H9 (cell line): Measurements from ENCODE around the gene TSR1. TPM values are rescaled to one million over a fixed set of nuclear protein-coding genes. Genes with fewer than 3 reads are reported as not detected.

Experiments used
- DNase-seq: peaks from one replicate; pipeline ENCODE4 v3.0.0-alpha.2; 2017
- H2AFZ ChIP-seq: one replicate; pipeline ENCODE4 v1.6.1; 2013; ENCODE audit warnings: mild to moderate bottlenecking, low read length, control low read depth, moderate library complexity
- H2AK5ac ChIP-seq: 2 replicates; pipeline ENCODE4 v1.6.1; 2013; ENCODE audit warnings: low read length, control low read depth, mixed read lengths; ENCODE audit not compliant: insufficient read length
- H2BK120ac ChIP-seq: one replicate; pipeline ENCODE4 v1.6.1; 2013; ENCODE audit warnings: low read depth, mild to moderate bottlenecking, low read length, control low read depth, inconsistent platforms; ENCODE audit not compliant: poor library complexity, severe bottlenecking
- H2BK12ac ChIP-seq: 2 replicates; pipeline ENCODE4 v1.6.1; 2013; ENCODE audit warnings: low read length, control low read depth, mixed read lengths, low read depth; ENCODE audit not compliant: insufficient read length
- H2BK15ac ChIP-seq: 2 replicates; pipeline ENCODE4 v1.6.1; 2013; ENCODE audit warnings: low read depth, low read length, control low read depth
- H2BK20ac ChIP-seq: one replicate; pipeline ENCODE4 v1.6.1; 2013; ENCODE audit warnings: low read depth, mild to moderate bottlenecking, low read length, control low read depth, inconsistent platforms; ENCODE audit not compliant: poor library complexity, severe bottlenecking
- H2BK5ac ChIP-seq: 2 replicates; pipeline ENCODE4 v1.6.1; 2013; ENCODE audit warnings: low read length, control low read depth, mixed read lengths; ENCODE audit not compliant: insufficient read length
- H3K14ac ChIP-seq: 2 replicates; pipeline ENCODE4 v1.6.1; 2013; ENCODE audit warnings: low read length, control low read depth; ENCODE audit not compliant: insufficient read depth
- H3K18ac ChIP-seq: 2 replicates; pipeline ENCODE4 v1.6.1; 2013; ENCODE audit warnings: low read depth, mild to moderate bottlenecking, mixed read lengths, low read length, control low read depth; ENCODE audit not compliant: insufficient read length
- H3K23ac ChIP-seq: 2 replicates; pipeline ENCODE4 v1.6.1; 2013; ENCODE audit warnings: low read length, control low read depth, mixed read lengths, low read depth; ENCODE audit not compliant: insufficient read length
- H3K23me2 ChIP-seq: 2 replicates; pipeline ENCODE4 v1.6.1; 2013; ENCODE audit warnings: low read depth, mild to moderate bottlenecking, mixed read lengths, low read length, control low read depth; ENCODE audit not compliant: insufficient read length, poor library complexity, severe bottlenecking
- H3K27ac ChIP-seq: 2 replicates; pipeline ENCODE4 v1.5.1; 2013; ENCODE audit warnings: low read length, control low read depth, mixed read lengths, low read depth; ENCODE audit not compliant: insufficient read length
- H3K27me3 ChIP-seq: 2 replicates; pipeline ENCODE4 v1.6.1; 2013; ENCODE audit warnings: low read length, control low read depth, inconsistent platforms; ENCODE audit not compliant: insufficient read depth
- H3K4ac ChIP-seq: 2 replicates; pipeline ENCODE4 v1.6.1; 2013; ENCODE audit warnings: low read depth, mild to moderate bottlenecking, control low read depth, inconsistent platforms, low read length, moderate library complexity
- H3K4me1 ChIP-seq: 2 replicates; pipeline ENCODE4 v1.6.1; 2013; ENCODE audit warnings: low read length, control low read depth, inconsistent platforms; ENCODE audit not compliant: insufficient read depth
- H3K4me2 ChIP-seq: 2 replicates; pipeline ENCODE4 v1.6.1; 2013; ENCODE audit warnings: low read length, control low read depth, mixed read lengths; ENCODE audit not compliant: insufficient read length, insufficient read depth
- H3K56ac ChIP-seq: 2 replicates; pipeline ENCODE4 v1.6.1; 2013; ENCODE audit warnings: low read depth, mild to moderate bottlenecking, mixed read lengths, low read length, control low read depth; ENCODE audit not compliant: insufficient read length
- H3K79me1 ChIP-seq: 2 replicates; pipeline ENCODE4 v1.6.1; 2013; ENCODE audit warnings: low read depth, mild to moderate bottlenecking, moderate library complexity, low read length, control low read depth, inconsistent platforms; ENCODE audit not compliant: insufficient read depth, poor library complexity, severe bottlenecking
- H3K79me2 ChIP-seq: 2 replicates; pipeline ENCODE4 v1.6.1; 2013; ENCODE audit warnings: low read length, control low read depth, inconsistent platforms; ENCODE audit not compliant: insufficient read depth
- H3K9ac ChIP-seq: 2 replicates; pipeline ENCODE4 v1.6.1; 2013; ENCODE audit warnings: low read length, control low read depth, mixed read lengths; ENCODE audit not compliant: insufficient read length; ENCODE audit errors: extremely low read depth
- H3K9me3 ChIP-seq: one replicate; pipeline ENCODE4 v1.6.1; 2013; ENCODE audit warnings: low read depth, low read length, inconsistent platforms; ENCODE audit not compliant: control insufficient read depth
- H3T11ph ChIP-seq: one replicate; pipeline ENCODE4 v1.6.1; 2013; ENCODE audit warnings: mild to moderate bottlenecking, low read length, control low read depth, inconsistent platforms
- H4K20me1 ChIP-seq: one replicate; pipeline ENCODE4 v1.6.1; 2013; ENCODE audit not compliant: control insufficient read depth, insufficient read length, insufficient read depth
- H4K5ac ChIP-seq: 2 replicates; pipeline ENCODE4 v1.6.1; 2013; ENCODE audit warnings: low read depth, mild to moderate bottlenecking, mixed read lengths, low read length, control low read depth; ENCODE audit not compliant: insufficient read length
- H4K8ac ChIP-seq: replicated peaks from 2 replicates; pipeline ENCODE4 v1.6.1; 2013; ENCODE audit warnings: low read length, control low read depth, mixed read lengths, low read depth; ENCODE audit not compliant: insufficient read length
- H4K91ac ChIP-seq: 2 replicates; pipeline ENCODE4 v1.6.1; 2013; ENCODE audit warnings: low read depth, mild to moderate bottlenecking, moderate library complexity, mixed read lengths, low read length, control low read depth; ENCODE audit not compliant: insufficient read length
- H3K27ac Mint-ChIP-seq, 3 experiments: 2 replicates in 2 of 3; 3 replicates in 1 of 3; pipeline ENCODE4 v1.8.0; 2020 to 2021; ENCODE audit warnings: mixed read lengths in 3 of 3, mild to moderate bottlenecking in 1 of 3, moderate library complexity in 1 of 3
- H3K27me3 Mint-ChIP-seq: 2 replicates; pipeline ENCODE4 v1.8.0; 2021; ENCODE audit warnings: low read depth, mild to moderate bottlenecking, moderate library complexity, mixed read lengths
- H3K36me3 Mint-ChIP-seq, 3 experiments: 2 replicates in 2 of 3; 3 replicates in 1 of 3; pipeline ENCODE4 v1.8.0; 2020 to 2021; ENCODE audit warnings: low read depth in 3 of 3, mixed read lengths in 3 of 3; ENCODE audit not compliant: insufficient read depth in 1 of 3
- H3K4me1 Mint-ChIP-seq, 2 experiments: 2 replicates each; pipeline ENCODE4 v1.8.0; 2020; ENCODE audit warnings: mixed read lengths in 2 of 2
- H3K4me3 Mint-ChIP-seq, 2 experiments: 2 replicates in 1 of 2; 3 replicates in 1 of 2; pipeline ENCODE4 v1.8.0; 2020 to 2021; ENCODE audit warnings: mild to moderate bottlenecking in 2 of 2, mixed read lengths in 2 of 2, moderate library complexity in 1 of 2
- H3K9me3 Mint-ChIP-seq, 2 experiments: 2 replicates in 1 of 2; 3 replicates in 1 of 2; pipeline ENCODE4 v1.8.0; 2020; ENCODE audit warnings: mild to moderate bottlenecking in 2 of 2, mixed read lengths in 2 of 2, moderate library complexity in 1 of 2
- whole genome bisulfite sequencing: extraction: QIAGEN DNeasy Blood & Tissue Kit; methylation state at CpG from one replicate; pipeline ENCODE4 v1.1.7; 2013; ENCODE audit warnings: missing lambda C conversion rate, low lambda C conversion rate, mixed read lengths; ENCODE audit not compliant: insufficient read length; ENCODE audit errors: extremely low coverage; 5-methylcytosine and 5-hydroxymethylcytosine counted together
- total RNA-seq: library from RNA; stranded (reverse); gene quantifications from 2 replicates; pipeline ENCODE4 v1.2.1, GENCODE V29; 2021
- TF ChIP-seq, protein P1 (sequence below): fragments of 200-600 bp; sonication (generic); conservative IDR thresholded peaks from 3 replicates; pipeline ENCODE4 v1.8.0; 2021; ENCODE audit warnings: antibody characterized with exemption, mild to moderate bottlenecking

Gene TSR1
- total RNA-seq, 1 experiment from 2014 or later: 81.1 TPM

DNA sequence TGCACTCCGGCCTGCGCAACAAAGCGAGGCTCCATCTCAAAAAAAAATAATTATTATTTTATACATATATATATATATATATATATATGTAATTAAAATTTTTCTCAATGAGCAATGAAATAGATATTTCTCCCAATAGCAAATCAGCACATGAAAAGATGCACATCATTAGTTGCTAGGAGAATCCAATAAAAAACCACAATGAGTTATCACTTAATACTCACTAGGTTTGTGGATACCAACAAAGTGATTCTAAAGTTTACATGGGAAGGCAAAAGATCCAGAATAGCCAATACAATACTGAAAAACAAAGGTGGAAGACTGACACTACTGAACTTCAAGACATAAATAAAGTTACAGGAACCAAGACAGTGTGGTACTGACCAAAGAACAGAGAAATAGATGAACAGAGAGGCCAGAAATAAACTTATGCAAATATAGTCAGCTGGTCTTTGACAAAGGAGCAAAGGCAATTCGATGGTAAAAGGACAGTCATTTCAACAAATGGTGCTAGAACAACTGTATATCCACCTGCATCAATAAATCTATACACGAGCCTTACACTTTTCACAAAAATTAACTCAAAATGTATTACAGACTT, 46.3 kb downstream of the TSR1 start:
- peaks cover 2% of the 10 kb centered on the region for H4K20me1 ChIP-seq
- no peak overlapping the region for H3T11ph ChIP-seq
- no peaks in the 10 kb centered on the region for H3K79me1 ChIP-seq
- no peak overlapping the region for H3K4me2 ChIP-seq
- no peak overlapping the region for H4K8ac ChIP-seq
- H2BK15ac ChIP-seq: no peak overlapping the region
- H4K5ac ChIP-seq: no peak overlapping the region
- H3K14ac ChIP-seq: no peak overlapping the region
- H3K9ac ChIP-seq: no peak overlapping the region
- no peak overlapping the region for H3K56ac ChIP-seq
- H2BK20ac ChIP-seq: no peak overlapping the region
- H3K27ac ChIP-seq: no peak overlapping the region
- no peak overlapping the region for H2BK120ac ChIP-seq
- H3K4me1 Mint-ChIP-seq: no peaks in the 10 kb centered on the region; a peak in 2 of 4 replicates
- H3K9me3 ChIP-seq: no peaks in the 10 kb centered on the region
- H2AFZ ChIP-seq: no peak overlapping the region
- no peaks in the 10 kb centered on the region for H3K79me2 ChIP-seq
- H2BK5ac ChIP-seq: no peak overlapping the region
- DNase-seq: no peak
- H2BK12ac ChIP-seq: no peak overlapping the region
- no peak overlapping the region for H3K4me3 Mint-ChIP-seq
- H3K27me3 ChIP-seq: no peaks in the 10 kb centered on the region
- no peak overlapping the region for H4K91ac ChIP-seq
- no peak overlapping the region for H3K4ac ChIP-seq
- no peaks in the 10 kb centered on the region for H3K4me1 ChIP-seq
- H3K18ac ChIP-seq: no peak overlapping the region
- no peak overlapping the region for H2AK5ac ChIP-seq
- H3K23me2 ChIP-seq: no peaks in the 10 kb centered on the region
- H3K23ac ChIP-seq: no peak overlapping the region
- TF ChIP-seq, protein P1, sequence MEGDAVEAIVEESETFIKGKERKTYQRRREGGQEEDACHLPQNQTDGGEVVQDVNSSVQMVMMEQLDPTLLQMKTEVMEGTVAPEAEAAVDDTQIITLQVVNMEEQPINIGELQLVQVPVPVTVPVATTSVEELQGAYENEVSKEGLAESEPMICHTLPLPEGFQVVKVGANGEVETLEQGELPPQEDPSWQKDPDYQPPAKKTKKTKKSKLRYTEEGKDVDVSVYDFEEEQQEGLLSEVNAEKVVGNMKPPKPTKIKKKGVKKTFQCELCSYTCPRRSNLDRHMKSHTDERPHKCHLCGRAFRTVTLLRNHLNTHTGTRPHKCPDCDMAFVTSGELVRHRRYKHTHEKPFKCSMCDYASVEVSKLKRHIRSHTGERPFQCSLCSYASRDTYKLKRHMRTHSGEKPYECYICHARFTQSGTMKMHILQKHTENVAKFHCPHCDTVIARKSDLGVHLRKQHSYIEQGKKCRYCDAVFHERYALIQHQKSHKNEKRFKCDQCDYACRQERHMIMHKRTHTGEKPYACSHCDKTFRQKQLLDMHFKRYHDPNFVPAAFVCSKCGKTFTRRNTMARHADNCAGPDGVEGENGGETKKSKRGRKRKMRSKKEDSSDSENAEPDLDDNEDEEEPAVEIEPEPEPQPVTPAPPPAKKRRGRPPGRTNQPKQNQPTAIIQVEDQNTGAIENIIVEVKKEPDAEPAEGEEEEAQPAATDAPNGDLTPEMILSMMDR: no peak
- H3K27me3 Mint-ChIP-seq: no peaks in the 10 kb centered on the region
- H3K9me3 Mint-ChIP-seq: no peaks in the 10 kb centered on the region
- H3K36me3 Mint-ChIP-seq: peaks cover 27 to 69% (median 54%) of the 10 kb centered on the region in 3 experiments; a peak in 6 of 7 replicates
- H3K27ac Mint-ChIP-seq: no peak overlapping the region
- WGBS: no CpG with 5 or more reads among the region's 5 CpGs
